Activated CD4-positive, alpha-beta T cell treated with anti-CD3 and anti-CD28 coated beads for 24 hours (primary cell): ENCODE data around the gene SETBP1.
"Not testable (repeated sequence)": the region's sequence is repeated elsewhere in the genome, so short reads cannot be mapped to it uniquely, and the experiment has no call there.

ENCODE experiments used
- DNase-seq, 2 donors: peaks; one replicate each; pipeline ENCODE4 v3.0.0-alpha.2; 2020; ENCODE audit warnings: low read depth in 2 of 2

Gene SETBP1

GRCh38 chr18:44704135-44704789 is 23.6 kb downstream of the SETBP1 start:
- no peak for DNase-seq

GRCh38 chr18:44705075-44705675 is 24.5 kb downstream of the SETBP1 start:
- DNase-seq: no peak

- DNase-seq: no peak
Measured at GRCh38 chr18:44708451-44709083, 27.9 kb downstream of the SETBP1 start.

GRCh38 chr18:44709307-44710126 is 28.8 kb downstream of the SETBP1 start:
- DNase-seq: no peak

- DNase-seq: no peak
Measured at GRCh38 chr18:44710931-44711330, 30.2 kb downstream of the SETBP1 start.

GRCh38 chr18:44712025-44712424 is 31.3 kb downstream of the SETBP1 start:
- DNase-seq: no peak

GRCh38 chr18:44713435-44713834 is 32.7 kb downstream of the SETBP1 start:
- no peak for DNase-seq

GRCh38 chr18:44714376-44714775 is 33.7 kb downstream of the SETBP1 start:
- DNase-seq: no peak

- no peak for DNase-seq
Measured at GRCh38 chr18:44715245-44715644, 34.6 kb downstream of the SETBP1 start.

- no peak for DNase-seq
Measured at GRCh38 chr18:44715842-44716241, 35.2 kb downstream of the SETBP1 start.

GRCh38 chr18:44716697-44717163 is 36.0 kb downstream of the SETBP1 start:
- no peak for DNase-seq

- DNase-seq: no peak
Measured at GRCh38 chr18:44719519-44720060, 38.9 kb downstream of the SETBP1 start.

GRCh38 chr18:44721748-44722147 is 41.1 kb downstream of the SETBP1 start:
- not testable (repeated sequence) for DNase-seq

GRCh38 chr18:44723411-44723810 is 42.7 kb downstream of the SETBP1 start:
- no peak for DNase-seq

GRCh38 chr18:44724105-44724778 is 43.6 kb downstream of the SETBP1 start:
- DNase-seq: no peak

- peak; percentile 44 to 45 for DNase-seq
Measured at GRCh38 chr18:44725300-44726058, 44.8 kb downstream of the SETBP1 start.

GRCh38 chr18:44726059-44726421 is 45.4 kb downstream of the SETBP1 start:
- no peak for DNase-seq

GRCh38 chr18:44727291-44727690 is 46.6 kb downstream of the SETBP1 start:
- DNase-seq: no peak

- DNase-seq: peak in 1 of 2 donors; percentile 22
Measured at GRCh38 chr18:44729631-44730101, 49.0 kb downstream of the SETBP1 start.

- no peak for DNase-seq
Measured at GRCh38 chr18:44730803-44731529, 50.3 kb downstream of the SETBP1 start.
